HL-60 (cell line): ENCODE results near the gene GBX1.

Source experiments
- CTCF ChIP-seq: IDR thresholded peaks from one replicate; pipeline ENCODE4 v1.5.1; 2011; ENCODE audit warnings: low read length, control low read depth, inconsistent platforms; ENCODE audit not compliant: insufficient read depth
- POLR2AphosphoS5 ChIP-seq: IDR thresholded peaks from 2 replicates; pipeline ENCODE4 v1.6.1; 2012; ENCODE audit warnings: low read depth
- REST ChIP-seq: IDR thresholded peaks from 2 replicates; pipeline ENCODE4 v1.6.1; 2012; ENCODE audit warnings: low read depth; ENCODE audit not compliant: insufficient replicate concordance

GRCh38 chr7:151194188-151194587, 26.7 kb upstream of the GBX1 start:
- TF ChIP-seq POLR2AphosphoS5 (no peak), CTCF (no peak), REST (no peak)
